Fibroblast of lung (primary cell): ENCODE measurements around the gene GNG7. TPM values are rescaled to one million over a fixed set of nuclear protein-coding genes. Genes with fewer than 3 reads are reported as not detected.
A peak's percentile ranks its signal among the peaks of the same experiment; 100 is the strongest.

ENCODE experiments used
- DNase-seq, 2 donors: peaks; one replicate each; pipeline versions ENCODE4 v3.0.0 to v3.0.0-alpha.2; 2010; ENCODE audit warnings: low read depth in 2 of 2
- H2AFZ ChIP-seq: 2 replicates; pipeline ENCODE4 v1.5.1; 2012; ENCODE audit warnings: low read length, control low read depth, inconsistent platforms
- H3K27ac ChIP-seq: 2 replicates; pipeline ENCODE4 v1.5.1; 2011; ENCODE audit warnings: low read length, control low read depth; ENCODE audit not compliant: insufficient read depth
- H3K27me3 ChIP-seq: 2 replicates; pipeline ENCODE4 v1.5.1; 2011; ENCODE audit warnings: mild to moderate bottlenecking, low read length; ENCODE audit not compliant: control insufficient read depth, insufficient read depth
- H3K36me3 ChIP-seq: 2 replicates; pipeline ENCODE4 v1.5.1; 2011; ENCODE audit warnings: low read length; ENCODE audit not compliant: control insufficient read depth, insufficient read depth
- H3K4me1 ChIP-seq: 2 replicates; pipeline ENCODE4 v1.5.1; 2011; ENCODE audit warnings: low read length; ENCODE audit not compliant: control insufficient read depth, insufficient read depth; ENCODE audit errors: extremely low read depth
- H3K4me2 ChIP-seq: 2 replicates; pipeline ENCODE4 v1.5.1; 2011; ENCODE audit warnings: low read length, control low read depth; ENCODE audit not compliant: insufficient read depth; ENCODE audit errors: extremely low read depth
- H3K4me3 ChIP-seq, 4 experiments: fragments of 200-600 bp in 1 of 4; sonication (generic) in 1 of 4; replicated peaks in 1 of 4; 2 replicates each; pipeline ENCODE4 v1.5.1; 2011 to 2016; ENCODE audit warnings: low read length in 4 of 4, low read depth in 3 of 4, mild to moderate bottlenecking in 3 of 4, control low read depth in 2 of 4, inconsistent platforms in 1 of 4, mixed read lengths in 1 of 4; ENCODE audit not compliant: insufficient read depth in 1 of 4; ENCODE audit errors: control extremely low read depth in 1 of 4
- H3K79me2 ChIP-seq: 2 replicates; pipeline ENCODE4 v1.5.1; 2012; ENCODE audit warnings: mild to moderate bottlenecking, low read length, inconsistent platforms; ENCODE audit not compliant: control insufficient read depth, insufficient read depth
- H3K9ac ChIP-seq: 2 replicates; pipeline ENCODE4 v1.5.1; 2011; ENCODE audit warnings: mild to moderate bottlenecking, low read length, control low read depth; ENCODE audit not compliant: insufficient read depth
- H3K9me3 ChIP-seq: 2 replicates; pipeline ENCODE4 v1.5.1; 2012; ENCODE audit warnings: low read depth, low read length; ENCODE audit not compliant: control insufficient read depth, insufficient read depth
- H4K20me1 ChIP-seq: 2 replicates; pipeline ENCODE4 v1.5.1; 2011; ENCODE audit warnings: low read length; ENCODE audit not compliant: control insufficient read depth, insufficient read depth; ENCODE audit errors: extremely low read depth
- CTCF ChIP-seq, 2 donors: IDR thresholded peaks in 1 of 2; conservative IDR thresholded peaks in 1 of 2; 1 replicate in 1 of 2; 2 replicates in 1 of 2; pipeline ENCODE4 v1.5.1; 2011 to 2012; ENCODE audit warnings: low read length in 2 of 2, control low read depth in 1 of 2, inconsistent platforms in 1 of 2, low read depth in 1 of 2, mild to moderate bottlenecking in 1 of 2
- EZH2 ChIP-seq: IDR thresholded peaks from 2 replicates; pipeline ENCODE4 v1.5.1; 2012; ENCODE audit warnings: low read length, control low read depth, mild to moderate bottlenecking; ENCODE audit errors: missing control alignments
- polyA plus RNA-seq, 2 donors: library from polyadenylated mRNA; depleted of rRNA in 1 of 2; stranded (reverse) in 1 of 2; unstranded in 1 of 2; fragments of >200 nt; gene quantifications; 2 replicates each; pipeline ENCODE4 v1.2.1, GENCODE V29; 2011 to 2012; ENCODE audit warnings: missing spikeins in 1 of 2
- total RNA-seq: library from RNA; depleted of rRNA; stranded (reverse); fragments of >200 nt; gene quantifications from 2 replicates; pipeline ENCODE4 v1.2.1, GENCODE V29; 2014

Gene GNG7
- total and polyA plus RNA-seq, 2 donors (not counting 1 experiment from before 2014, with no cell fraction given): 0.27 to 0.83 TPM

GRCh38 chr19:2721570-2722540, 19.4 kb upstream of the GNG7 start:
- Histone ChIP-seq H3K27me3 (peaks cover 5% of the 10 kb centered on the region), H3K4me2 (peak overlapping the region; percentile 48), H3K27ac (no peak overlapping the region), H3K4me3 (peak overlapping the region in 3 of 4 experiments; percentile 14 to 55 (median 28)), H4K20me1 (no peaks in the 10 kb centered on the region), H3K9me3 (no peaks in the 10 kb centered on the region), H3K79me2 (no peaks in the 10 kb centered on the region), H3K4me1 (peaks cover 4% of the 10 kb centered on the region), H3K9ac (no peak overlapping the region), H2AFZ (no peak overlapping the region), H3K36me3 (no peaks in the 10 kb centered on the region)
- no peak for DNase-seq
- TF ChIP-seq CTCF (conservative IDR thresholded peaks at IDR 0.05 in 1 of 2, IDR thresholded peaks at IDR 0.05 in 1 of 2; ENCODE audit: low read depth in 1 of 2, low read length in 2 of 2) (no peak), EZH2 (peak; percentile 60)

DNA sequence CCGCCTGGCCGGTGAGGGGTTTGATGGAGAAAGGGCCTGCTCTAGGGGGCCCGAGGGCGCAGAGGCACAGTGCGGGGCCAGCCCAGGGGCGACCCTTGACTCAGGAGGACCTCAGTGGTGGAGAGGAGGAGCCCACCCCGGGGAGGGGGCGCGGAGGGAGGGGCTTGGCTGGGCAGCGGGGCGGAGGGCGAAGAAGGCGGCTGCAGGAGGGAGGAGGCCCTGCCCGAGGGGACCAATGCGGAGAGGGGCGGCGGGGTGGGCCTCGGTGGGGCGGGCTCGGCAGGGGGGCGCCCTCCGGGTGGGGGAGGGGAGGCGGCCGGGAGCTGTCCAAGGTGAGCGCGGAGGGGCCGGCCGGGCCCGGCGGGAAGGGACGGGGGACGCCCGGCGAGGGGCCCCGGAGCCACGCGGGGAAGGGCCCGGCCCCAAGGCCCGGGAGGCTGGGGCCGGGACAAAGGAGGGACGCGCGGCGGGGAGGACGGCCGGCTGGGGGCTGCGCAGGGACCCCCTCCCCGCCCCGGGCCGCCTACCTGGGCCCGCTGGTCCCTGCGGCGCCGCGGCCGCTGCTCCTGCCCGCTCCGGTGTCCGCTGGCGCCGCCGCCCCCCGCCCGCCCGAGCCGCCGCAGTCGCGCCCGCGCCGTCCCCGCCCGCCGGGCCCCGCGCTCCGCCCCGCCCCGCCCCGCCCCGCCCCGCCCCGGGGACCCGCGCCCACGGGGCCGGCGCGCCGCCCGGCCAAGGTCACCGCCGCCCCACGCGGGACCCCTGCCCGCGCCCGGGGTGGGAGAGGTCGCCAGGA, 18.5 kb upstream of the GNG7 start, which contains the start of gene DIRAS1:
TSS of gene DIRAS1 (minus strand) at position 596 of the 793 bp plus-strand sequence. CDS start 3,566 bp downstream, outside the sequence.
- Histone ChIP-seq H3K36me3 (no peaks in the 10 kb centered on the region), H3K9ac (no peak within 1 kb of the TSS), H3K9me3 (no peaks in the 10 kb centered on the region), H4K20me1 (no peaks in the 10 kb centered on the region), H3K4me3 (peak within 1 kb of the TSS; percentile 26 to 60 (median 29)), H3K4me1 (peaks cover 4% of the 10 kb centered on the region), H3K79me2 (no peaks in the 10 kb centered on the region), H2AFZ (no peak within 1 kb of the TSS), H3K27me3 (no peaks in the 10 kb centered on the region), H3K27ac (no peak within 1 kb of the TSS), H3K4me2 (peak within 1 kb of the TSS; percentile 64)
- TF ChIP-seq CTCF (conservative IDR thresholded peaks at IDR 0.05 in 1 of 2, IDR thresholded peaks at IDR 0.05 in 1 of 2; ENCODE audit: low read depth in 1 of 2, low read length in 2 of 2): no peak
- no peak for TF ChIP-seq EZH2
- no peak for DNase-seq
